Stimulated activated naive CD4-positive, alpha-beta T cell (primary cell): Measurements from ENCODE around the gene MCF2L.

Experiments
- DNase-seq, 6 experiments: peaks; one replicate each; lab custom pipeline; 2025; lab: John Stamatoyannopoulos, UW

Gene MCF2L

DNA sequence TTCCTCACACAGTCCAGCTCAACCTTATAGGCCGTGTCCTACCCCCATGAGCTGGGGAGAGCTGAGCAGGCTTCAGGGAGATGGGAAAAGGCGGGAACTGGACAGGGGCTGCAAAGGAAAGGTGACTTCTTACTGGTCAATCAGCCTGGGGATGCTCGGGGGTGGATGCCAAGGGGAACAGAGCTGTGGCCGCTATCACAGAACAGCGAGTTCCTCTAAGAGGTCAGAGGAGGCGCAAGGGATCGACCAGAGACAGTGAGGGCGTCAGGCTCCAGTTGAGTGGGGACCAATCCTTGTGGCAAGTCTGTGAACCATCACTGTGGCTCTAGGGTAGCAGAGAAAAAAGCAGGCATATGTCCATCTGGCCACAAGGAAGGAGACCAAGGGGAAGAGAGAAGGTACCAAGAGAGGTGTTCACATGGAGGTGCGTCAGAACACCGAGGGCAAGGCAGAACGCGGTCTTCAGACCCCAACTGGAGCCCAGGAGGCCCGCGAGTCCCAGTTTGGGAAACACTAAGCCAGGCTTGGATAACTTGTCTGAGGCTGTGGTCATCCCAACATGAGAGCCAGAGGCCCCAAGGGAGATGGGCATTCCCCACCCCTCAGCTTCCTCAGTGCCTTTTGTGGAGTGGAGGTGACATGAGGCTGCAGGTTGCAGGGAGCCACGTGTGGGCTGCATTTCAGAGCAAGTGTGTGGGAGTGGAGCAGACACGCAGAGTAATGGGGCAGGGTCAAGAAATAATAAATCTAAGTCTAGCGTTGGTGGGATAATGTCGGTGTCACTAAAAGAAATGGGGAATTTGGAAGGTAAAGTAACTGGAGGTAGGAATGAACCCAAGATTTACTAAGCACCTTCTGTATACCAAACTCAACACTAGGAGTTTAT lies 157.5 kb downstream of the MCF2L start:
- DNase-seq = no peak

DNA sequence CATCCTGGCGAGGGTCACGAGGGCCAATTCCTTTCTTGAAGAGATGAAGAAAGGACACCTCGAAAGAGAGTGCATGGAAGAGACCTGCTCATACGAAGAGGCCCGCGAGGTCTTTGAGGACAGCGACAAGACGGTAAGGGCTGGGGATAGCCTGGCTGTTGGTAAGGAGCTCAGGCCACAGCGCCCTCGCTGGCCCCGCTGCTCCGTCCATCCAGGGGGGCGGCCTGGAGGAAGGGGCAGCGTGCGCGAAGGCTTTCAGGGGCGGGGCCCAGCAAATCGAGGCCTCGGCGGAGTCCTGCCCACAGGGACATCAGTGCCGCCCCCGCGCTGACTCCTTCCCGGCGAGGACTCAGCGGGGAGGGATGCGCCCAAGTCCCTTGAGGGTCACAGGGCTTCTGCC lies 160.5 kb downstream of the MCF2L start:
- DNase-seq = no peak

DNA sequence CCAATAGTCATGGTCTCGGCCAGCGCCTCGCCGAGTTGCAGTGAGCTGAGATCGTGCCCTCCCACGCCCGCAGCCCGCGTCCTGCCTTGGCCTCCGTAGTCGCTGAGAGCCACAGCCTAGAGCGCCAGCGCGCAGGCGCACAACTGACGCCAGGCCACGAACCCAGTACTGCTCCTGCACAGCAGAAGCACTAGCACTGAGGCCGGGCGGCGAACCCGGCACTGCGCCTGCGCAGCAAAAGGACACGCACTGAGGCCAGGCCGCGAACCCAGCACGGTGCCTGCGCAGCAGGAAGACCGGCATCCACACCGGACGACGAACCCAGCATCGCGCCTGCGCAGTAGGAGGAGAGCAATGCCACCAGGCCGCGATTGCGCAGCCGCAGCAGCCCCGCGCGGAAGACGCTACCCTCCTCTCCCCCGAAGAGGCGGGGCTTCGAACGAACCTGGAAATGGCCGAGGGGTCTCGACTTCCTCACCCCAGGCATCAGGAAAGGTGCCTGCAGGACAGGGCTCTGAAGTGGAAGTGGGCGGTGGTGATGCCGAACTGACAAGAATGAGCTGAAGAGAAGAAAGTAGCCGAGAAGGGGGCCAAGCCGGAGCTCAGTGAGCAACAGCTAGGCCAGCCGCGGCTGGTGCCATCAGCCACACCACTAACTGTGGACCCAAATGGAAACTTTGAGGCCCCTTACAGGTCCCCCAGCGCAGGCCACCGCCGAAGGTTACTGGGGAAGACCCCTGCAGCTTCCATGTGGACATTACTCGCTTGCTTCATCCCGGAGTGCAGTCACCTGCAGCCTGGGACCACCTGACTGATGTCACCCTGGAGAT lies 161.1 kb downstream of the MCF2L start:
- DNase-seq = peak in 1 of 6 experiments; percentile 33

DNA sequence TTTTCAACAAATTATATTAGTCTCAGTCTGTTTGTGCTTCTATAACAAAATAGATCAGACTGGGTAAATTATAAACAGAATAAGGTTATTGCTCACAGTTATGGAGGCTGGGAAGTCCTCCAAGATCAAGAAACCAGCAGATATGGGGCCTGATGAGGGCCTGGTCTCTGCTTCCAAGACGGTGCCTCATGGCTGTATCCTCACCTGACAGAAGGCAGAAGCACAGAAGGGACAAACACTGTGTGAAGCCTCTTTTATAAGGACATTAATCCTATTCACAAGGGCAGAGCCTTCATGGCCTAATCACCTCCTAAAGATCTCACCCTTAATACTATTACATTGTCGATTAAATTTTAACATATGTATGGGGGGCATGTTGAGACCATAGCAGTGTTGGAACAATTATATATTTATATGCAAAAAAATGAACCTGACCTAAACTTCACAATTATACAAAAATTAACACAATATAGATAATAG lies 166.3 kb downstream of the MCF2L start:
- DNase-seq = no peak

DNA sequence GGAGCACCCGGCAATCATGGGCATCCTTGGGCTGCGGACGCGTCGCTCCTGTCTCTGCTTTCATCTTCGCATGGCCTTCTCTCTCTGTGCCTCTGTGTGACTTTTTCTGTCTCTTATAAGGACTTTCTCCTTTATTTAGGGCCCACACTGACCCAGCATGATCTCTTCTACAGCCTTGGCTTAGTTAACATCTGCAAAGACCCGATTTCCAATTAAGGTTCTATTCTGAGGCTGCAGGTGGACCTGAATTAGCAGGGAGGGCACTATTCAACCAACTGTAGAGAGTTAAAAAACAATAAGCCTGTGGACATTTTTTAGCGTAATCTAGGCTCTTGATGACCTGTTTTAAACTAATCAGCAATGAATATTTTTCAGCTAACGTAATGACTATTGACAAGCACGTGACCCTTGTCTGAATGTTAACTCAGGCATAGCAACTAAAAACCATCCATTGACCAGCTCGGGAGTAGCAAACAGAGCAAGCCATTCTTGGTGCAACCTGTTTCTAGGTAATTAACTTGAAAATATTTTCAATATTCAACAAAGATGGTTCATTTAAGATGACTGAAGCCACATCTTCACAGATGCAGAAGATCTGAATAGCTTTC lies 168.8 kb downstream of the MCF2L start:
- DNase-seq = no peak

DNA sequence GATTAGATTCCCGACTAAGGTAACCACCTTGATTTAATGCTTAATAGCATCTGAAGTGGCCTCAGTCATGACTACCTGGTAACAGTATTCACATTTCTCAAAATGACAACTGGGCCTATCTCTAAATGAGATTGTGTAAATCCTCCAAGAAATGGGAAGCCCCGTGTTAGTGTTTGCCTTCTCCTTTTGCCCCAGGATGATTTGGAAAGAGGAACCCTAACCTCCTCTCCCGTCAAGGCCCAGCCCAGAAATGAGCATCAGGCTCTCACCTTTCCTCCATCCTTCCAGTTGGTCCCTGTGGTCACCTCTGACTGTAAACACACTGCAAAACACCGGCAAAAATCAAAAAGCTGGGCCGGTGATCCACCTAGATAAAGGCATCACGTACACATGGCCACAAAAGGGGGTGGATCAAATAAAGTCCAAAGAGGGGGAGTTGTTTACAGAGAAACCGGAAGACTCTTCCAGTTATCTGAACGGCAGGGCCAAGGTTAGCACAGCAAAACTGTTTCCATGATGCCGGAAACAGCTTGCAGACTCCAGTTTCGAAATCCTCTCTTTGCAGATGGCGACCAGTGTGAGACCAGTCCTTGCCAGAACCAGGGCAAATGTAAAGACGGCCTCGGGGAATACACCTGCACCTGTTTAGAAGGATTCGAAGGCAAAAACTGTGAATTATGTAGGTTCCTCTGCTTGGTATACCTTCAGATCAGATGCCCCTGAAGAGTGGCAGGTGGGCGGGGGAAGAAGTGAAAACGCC lies 170.0 kb downstream of the MCF2L start:
- no peak for DNase-seq

DNA sequence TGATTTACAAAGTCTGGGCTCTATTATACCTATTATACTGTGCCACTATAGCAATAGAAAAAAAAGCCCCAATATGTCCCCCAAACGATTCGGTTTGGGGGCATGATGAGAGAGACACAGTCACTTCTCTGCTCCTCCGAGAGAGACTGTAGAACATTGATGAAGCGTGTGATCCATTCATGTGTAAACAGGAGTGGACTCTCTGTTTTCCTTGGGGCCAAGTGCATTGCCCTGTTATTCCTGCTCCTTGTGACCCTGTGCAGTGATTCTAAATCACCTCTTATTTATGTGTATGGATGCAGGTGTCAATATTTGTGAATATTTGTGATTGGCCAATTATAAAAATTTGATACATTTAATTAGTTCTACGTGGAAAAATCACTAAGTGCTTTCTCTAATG lies 170.6 kb downstream of the MCF2L start:
- no peak for DNase-seq

DNA sequence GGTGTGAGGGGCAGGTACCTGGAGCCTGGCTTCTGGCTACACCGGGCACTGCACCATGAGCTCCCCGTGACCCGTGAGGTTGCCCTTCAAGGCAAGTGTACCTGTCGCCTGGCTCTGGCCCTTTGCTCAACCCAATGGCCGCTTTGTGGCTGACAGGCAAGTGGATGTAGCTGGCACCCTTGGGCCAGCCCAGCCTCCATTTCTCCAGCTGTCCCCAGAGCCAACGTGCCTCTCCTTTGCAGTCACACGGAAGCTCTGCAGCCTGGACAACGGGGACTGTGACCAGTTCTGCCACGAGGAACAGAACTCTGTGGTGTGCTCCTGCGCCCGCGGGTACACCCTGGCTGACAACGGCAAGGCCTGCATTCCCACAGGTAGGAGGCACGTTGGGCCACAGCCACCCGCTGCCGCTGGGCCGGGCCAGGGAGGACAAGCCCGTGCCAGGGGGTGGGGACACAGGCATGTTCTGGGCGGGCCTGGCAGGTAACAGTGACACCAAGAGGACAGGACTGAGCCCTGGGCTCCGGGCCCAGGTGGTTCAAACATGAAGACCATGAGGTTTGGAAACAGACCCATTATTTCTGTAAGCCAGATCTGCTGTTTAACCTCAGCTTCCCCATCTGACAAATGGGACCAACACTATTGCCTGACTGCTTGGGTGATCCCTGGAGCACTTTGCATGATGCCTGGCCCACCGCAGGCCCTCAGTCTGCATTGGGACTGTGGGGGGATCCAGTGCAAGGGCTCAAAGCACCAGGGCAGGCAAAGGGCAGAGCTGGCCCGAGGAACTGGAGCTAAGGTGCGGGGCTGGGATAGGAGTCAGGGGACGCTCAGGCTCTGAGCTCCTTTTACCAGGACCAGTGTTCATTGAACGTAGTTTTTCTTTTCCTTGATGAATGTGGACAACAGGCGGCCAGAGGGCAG lies 171.9 kb downstream of the MCF2L start:
- DNase-seq = no peak

DNA sequence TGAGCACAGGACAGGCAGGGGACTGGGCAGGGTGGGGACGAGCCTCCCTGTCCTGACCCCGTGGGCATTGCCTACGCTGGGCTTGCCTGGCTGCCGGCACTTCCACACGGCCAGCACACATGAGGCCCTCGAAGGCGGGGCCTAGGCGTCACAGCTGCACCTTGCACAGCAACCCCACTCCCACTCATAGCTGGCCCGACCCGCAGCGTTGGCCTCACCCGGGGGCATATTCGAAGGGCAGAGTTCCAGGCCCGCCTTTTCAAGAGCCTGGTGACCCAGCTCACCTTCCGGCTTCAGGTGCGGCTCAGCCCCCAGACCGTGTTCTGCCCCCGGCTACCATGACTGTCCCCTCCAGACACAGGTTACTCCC lies 172.6 kb downstream of the MCF2L start:
- DNase-seq = no peak

DNA sequence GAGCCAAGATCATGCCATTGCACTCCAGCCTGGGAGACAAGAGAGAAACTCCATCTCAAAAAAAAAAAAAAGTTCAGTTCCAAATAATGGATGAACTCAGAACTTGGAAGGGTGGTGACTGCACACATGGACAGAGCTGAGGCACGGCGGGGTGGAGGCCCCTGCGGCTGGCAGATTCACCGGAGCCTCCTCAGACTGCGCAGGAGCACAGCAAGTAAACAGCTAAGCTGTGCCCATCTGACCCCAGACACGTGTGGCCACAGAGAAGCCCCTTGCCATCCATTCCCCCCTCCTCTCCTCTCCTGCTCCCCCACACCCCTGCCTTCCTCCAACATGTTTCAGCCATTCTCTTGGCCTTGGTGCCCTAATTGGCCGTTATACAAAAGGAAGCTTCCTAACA lies 173.9 kb downstream of the MCF2L start:
- no peak for DNase-seq

DNA sequence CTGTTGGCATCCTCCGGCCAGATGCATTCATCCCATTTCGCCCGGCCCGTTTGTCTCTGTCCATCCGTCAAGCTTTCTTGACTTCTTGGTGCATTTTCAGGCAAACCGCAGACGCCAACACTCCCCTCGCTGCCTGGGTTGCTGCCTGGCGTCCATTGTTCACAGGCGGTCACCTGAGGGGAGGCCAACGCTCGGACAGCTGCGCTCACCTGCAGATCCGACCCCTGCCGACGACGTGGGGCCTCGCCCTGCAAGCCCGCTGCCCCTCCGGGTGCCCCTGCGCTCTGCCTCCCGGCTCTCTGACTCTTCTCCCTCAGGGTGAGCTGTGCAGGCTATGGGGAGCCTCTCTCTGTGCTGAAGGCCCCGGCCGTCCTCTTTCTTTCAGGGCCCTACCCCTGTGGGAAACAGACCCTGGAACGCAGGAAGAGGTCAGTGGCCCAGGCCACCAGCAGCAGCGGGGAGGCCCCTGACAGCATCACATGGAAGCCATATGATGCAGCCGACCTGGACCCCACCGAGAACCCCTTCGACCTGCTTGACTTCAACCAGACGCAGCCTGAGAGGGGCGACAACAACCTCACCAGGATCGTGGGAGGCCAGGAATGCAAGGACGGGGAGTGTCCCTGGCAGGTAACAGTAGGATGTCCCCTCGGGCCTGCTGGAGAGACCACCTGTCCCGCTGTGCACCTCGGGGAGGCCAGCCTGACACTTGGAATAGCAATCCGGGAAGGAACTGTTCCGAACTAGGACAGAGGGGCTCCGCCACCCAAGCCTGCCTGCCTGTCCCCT lies 174.6 kb downstream of the MCF2L start:
- DNase-seq = no peak

DNA sequence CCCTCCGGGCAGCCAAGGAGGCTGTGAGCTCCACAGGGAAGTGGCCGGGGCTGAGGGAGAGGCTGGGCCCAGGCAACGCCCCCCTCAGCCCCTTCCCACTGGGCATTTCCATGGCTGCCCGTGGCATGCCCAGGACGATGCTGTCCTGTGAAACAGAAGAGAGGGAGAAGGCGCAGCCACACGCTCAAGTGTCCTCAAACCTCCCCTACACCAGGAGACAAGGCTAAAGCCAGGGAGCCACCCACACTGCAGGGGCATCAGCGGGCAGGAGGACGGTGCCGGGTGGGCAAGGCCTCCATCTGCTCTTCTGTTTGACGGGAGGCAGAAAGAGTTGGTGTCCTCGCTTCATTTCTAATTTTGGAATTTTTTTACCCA lies 175.2 kb downstream of the MCF2L start:
- no peak for DNase-seq

DNA sequence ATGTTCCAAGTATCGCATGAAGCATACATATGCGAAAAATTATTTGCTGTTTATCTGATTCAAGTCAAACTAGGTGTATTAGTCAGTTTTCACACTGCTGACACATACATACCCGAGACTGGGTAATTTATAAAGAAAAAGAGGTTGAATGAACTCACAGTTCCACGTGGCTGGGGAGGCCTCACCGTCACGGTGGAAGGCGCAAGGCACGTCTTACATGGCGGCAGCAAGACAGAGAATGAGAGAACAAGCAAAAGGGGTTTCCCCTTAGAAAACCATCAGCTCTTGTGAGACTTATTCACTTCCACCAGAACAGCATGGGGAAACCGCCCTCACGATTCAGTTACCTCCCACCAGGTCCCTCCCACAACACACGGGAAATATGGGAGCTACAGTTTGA lies 176.5 kb downstream of the MCF2L start:
- DNase-seq = no peak

DNA sequence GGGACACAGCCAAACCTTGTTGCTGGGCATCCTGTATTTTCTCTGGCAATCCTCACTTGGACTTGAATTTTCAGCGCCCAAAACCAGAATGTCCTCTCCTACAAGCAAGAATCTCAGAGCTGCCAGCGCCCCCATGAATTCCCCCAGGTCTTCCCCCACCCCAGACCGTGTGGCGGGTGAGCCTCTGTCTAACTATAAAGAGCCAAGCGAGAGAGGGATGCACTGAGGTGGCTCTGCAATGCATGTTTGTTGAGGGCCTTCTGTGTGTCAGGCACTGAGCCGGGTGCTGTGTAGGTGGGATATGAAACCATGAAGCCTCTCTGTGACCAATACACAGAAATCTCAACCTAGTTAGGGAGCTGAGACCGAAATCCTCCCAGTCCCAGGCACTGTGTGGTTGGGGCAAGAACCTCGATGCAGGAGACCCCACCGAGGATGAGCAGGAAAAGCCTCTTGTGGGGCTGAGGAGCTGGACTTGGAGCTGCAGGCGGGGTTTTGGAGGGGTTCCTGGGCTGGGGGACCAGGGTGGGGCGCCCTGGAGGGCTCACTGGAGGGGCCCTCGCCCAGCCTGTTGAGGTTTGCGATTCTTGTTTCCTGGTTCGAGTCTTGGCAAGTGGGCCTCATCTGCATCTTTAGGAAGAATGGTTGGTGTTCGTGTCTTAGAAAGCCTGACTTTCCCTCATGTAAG lies 177.0 kb downstream of the MCF2L start:
- DNase-seq = no peak

DNA sequence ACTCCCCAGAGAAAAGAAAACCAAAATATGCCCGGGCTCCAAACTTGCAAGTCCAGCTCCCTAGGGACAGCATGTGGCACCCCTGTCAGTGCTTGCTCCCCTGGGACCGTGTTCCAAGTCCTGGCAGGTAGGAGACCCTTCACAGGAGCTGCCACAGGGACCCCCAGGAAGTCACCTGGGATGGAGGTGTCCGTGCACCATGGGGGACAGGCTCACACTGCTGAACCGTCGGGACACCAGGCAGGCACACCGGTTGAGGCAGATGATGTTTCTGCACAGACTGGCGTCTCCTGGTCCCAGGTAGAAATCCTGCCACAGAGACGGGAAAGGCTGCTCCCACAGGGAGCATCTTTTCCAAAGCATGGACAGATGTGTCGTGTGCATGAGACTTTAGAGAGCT lies 177.7 kb downstream of the MCF2L start:
- no peak for DNase-seq

DNA sequence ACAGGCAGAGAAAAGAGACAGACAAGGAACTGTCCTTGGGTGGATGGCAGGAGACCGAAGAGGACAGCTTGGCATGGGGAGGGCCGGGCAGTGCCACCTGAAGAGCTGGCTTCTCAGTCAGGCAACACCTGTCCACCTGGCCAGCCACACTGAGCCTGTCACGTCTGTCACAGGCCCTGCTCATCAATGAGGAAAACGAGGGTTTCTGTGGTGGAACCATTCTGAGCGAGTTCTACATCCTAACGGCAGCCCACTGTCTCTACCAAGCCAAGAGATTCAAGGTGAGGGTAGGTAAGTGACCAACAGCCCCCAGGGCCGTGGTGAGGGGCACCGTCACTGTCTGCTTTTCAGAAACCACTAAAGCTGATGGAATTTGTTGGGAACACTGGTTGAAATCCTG lies 178.2 kb downstream of the MCF2L start:
- no peak for DNase-seq

DNA sequence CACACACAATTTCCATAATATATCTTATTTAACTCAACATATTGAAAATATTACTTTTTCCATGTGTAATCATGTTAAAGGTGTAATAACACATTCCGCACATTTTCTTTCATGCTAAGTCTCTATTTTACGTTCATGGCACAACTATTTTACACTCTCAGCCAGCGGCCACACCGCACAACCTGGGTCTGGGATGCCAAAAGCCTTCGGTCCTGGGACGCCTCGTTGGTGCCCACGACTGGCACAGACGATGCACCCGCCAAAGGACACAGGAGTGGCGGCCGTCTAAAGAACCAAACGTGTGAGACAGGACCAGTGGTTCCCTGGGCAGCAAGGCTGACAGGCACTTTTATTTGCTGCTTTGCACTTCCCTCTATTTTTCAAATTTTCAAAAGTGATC lies 179.4 kb downstream of the MCF2L start:
- DNase-seq = no peak

DNA sequence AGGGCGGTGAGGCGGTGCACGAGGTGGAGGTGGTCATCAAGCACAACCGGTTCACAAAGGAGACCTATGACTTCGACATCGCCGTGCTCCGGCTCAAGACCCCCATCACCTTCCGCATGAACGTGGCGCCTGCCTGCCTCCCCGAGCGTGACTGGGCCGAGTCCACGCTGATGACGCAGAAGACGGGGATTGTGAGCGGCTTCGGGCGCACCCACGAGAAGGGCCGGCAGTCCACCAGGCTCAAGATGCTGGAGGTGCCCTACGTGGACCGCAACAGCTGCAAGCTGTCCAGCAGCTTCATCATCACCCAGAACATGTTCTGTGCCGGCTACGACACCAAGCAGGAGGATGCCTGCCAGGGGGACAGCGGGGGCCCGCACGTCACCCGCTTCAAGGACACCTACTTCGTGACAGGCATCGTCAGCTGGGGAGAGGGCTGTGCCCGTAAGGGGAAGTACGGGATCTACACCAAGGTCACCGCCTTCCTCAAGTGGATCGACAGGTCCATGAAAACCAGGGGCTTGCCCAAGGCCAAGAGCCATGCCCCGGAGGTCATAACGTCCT lies 180.0 kb downstream of the MCF2L start:
- DNase-seq = no peak
